ENCODE measurements around the gene MIPOL1.
"Not testable (repeated sequence)": the region's sequence is repeated elsewhere in the genome, so short reads cannot be mapped to it uniquely, and the experiment has no call there.

MIPOL1 gene

GRCh38 chr14:37153483-37153882, 44.3 kb upstream of the MIPOL1 start:
- H2AFZ ChIP-seq (ENCODE audit: low read length): no peak overlapping the region
- no peaks in the 10 kb centered on the region for H3F3A ChIP-seq (ENCODE audit: insufficient read depth, low read length)
- H3K9ac ChIP-seq (ENCODE audit: low read length): no peak overlapping the region
- no peaks in the 10 kb centered on the region for H3K9me2 ChIP-seq (ENCODE audit: low read depth, low read length)
- H3K4me2 ChIP-seq (ENCODE audit: low read length): no peak overlapping the region
- TF ChIP-seq CTCF (IDR thresholded peaks at IDR 0.05; ENCODE audit: low read length): no peak
- no peak for TF ChIP-seq EZH2 (IDR thresholded peaks at IDR 0.05; ENCODE audit: borderline replicate concordance, low read length)
- H3K27ac ChIP-seq (ENCODE audit: low read depth, low read length, poor library complexity, severe bottlenecking): no peak overlapping the region
- H3K27me3 ChIP-seq (ENCODE audit: insufficient read depth, low read length): no peaks in the 10 kb centered on the region
- H3K79me2 ChIP-seq (ENCODE audit: insufficient read depth, low read length): no peaks in the 10 kb centered on the region
- H3K4me1 ChIP-seq (ENCODE audit: insufficient read depth, low read length, severe bottlenecking): no peaks in the 10 kb centered on the region
- H4K20me1 ChIP-seq (ENCODE audit: insufficient read depth, low read length): no peaks in the 10 kb centered on the region
- no peak overlapping the region for H3K4me3 ChIP-seq (ENCODE audit: low read depth, low read length, poor library complexity, severe bottlenecking)
- H3K9me3 ChIP-seq (ENCODE audit: low read length): no peaks in the 10 kb centered on the region
- no peaks in the 10 kb centered on the region for H3K36me3 ChIP-seq (ENCODE audit: insufficient read depth, low read length)

GRCh38 chr14:37157987-37158386, 39.8 kb upstream of the MIPOL1 start:
- Histone ChIP-seq H3K9me3 (ENCODE audit: low read length) (no peaks in the 10 kb centered on the region), H3K9ac (ENCODE audit: low read length) (no peak overlapping the region), H3K27ac (ENCODE audit: low read depth, low read length, poor library complexity, severe bottlenecking) (no peak overlapping the region), H3F3A (ENCODE audit: insufficient read depth, low read length) (no peaks in the 10 kb centered on the region), H3K4me3 (ENCODE audit: low read depth, low read length, poor library complexity, severe bottlenecking) (no peak overlapping the region), H3K9me2 (ENCODE audit: low read depth, low read length) (no peaks in the 10 kb centered on the region), H3K36me3 (ENCODE audit: insufficient read depth, low read length) (no peaks in the 10 kb centered on the region), H3K4me2 (ENCODE audit: low read length) (no peak overlapping the region), H2AFZ (ENCODE audit: low read length) (no peak overlapping the region), H4K20me1 (ENCODE audit: insufficient read depth, low read length) (no peaks in the 10 kb centered on the region), H3K4me1 (ENCODE audit: insufficient read depth, low read length, severe bottlenecking) (no peaks in the 10 kb centered on the region), H3K79me2 (ENCODE audit: insufficient read depth, low read length) (no peaks in the 10 kb centered on the region), H3K27me3 (ENCODE audit: insufficient read depth, low read length) (no peaks in the 10 kb centered on the region)
- TF ChIP-seq CTCF (IDR thresholded peaks at IDR 0.05; ENCODE audit: low read length) (no peak), EZH2 (IDR thresholded peaks at IDR 0.05; ENCODE audit: borderline replicate concordance, low read length) (no peak)

GRCh38 chr14:37162307-37162706, 35.4 kb upstream of the MIPOL1 start:
- H3K79me2 ChIP-seq (ENCODE audit: insufficient read depth, low read length); H3K27ac ChIP-seq (ENCODE audit: low read depth, low read length, poor library complexity, severe bottlenecking); H3K9me3 ChIP-seq (ENCODE audit: low read length); H3K4me3 ChIP-seq (ENCODE audit: low read depth, low read length, poor library complexity, severe bottlenecking); H3F3A ChIP-seq (ENCODE audit: insufficient read depth, low read length); H3K36me3 ChIP-seq (ENCODE audit: insufficient read depth, low read length); H4K20me1 ChIP-seq (ENCODE audit: insufficient read depth, low read length); H2AFZ ChIP-seq (ENCODE audit: low read length); H3K9ac ChIP-seq (ENCODE audit: low read length); H3K4me2 ChIP-seq (ENCODE audit: low read length); H3K27me3 ChIP-seq (ENCODE audit: insufficient read depth, low read length); H3K9me2 ChIP-seq (ENCODE audit: low read depth, low read length); H3K4me1 ChIP-seq (ENCODE audit: insufficient read depth, low read length, severe bottlenecking): not testable (repeated sequence)

GRCh38 chr14:37165794-37166193, 31.9 kb upstream of the MIPOL1 start:
- no peak overlapping the region for H3K4me2 ChIP-seq (ENCODE audit: low read length)
- H3K36me3 ChIP-seq (ENCODE audit: insufficient read depth, low read length): no peaks in the 10 kb centered on the region
- no peaks in the 10 kb centered on the region for H3F3A ChIP-seq (ENCODE audit: insufficient read depth, low read length)
- H3K27me3 ChIP-seq (ENCODE audit: insufficient read depth, low read length): no peaks in the 10 kb centered on the region
- TF ChIP-seq EZH2 (IDR thresholded peaks at IDR 0.05; ENCODE audit: borderline replicate concordance, low read length) (no peak), CTCF (IDR thresholded peaks at IDR 0.05; ENCODE audit: low read length) (no peak)
- H3K27ac ChIP-seq (ENCODE audit: low read depth, low read length, poor library complexity, severe bottlenecking): no peak overlapping the region
- no peak overlapping the region for H2AFZ ChIP-seq (ENCODE audit: low read length)
- no peaks in the 10 kb centered on the region for H4K20me1 ChIP-seq (ENCODE audit: insufficient read depth, low read length)
- H3K4me3 ChIP-seq (ENCODE audit: low read depth, low read length, poor library complexity, severe bottlenecking): no peak overlapping the region
- H3K9me3 ChIP-seq (ENCODE audit: low read length): no peaks in the 10 kb centered on the region
- no peak overlapping the region for H3K9ac ChIP-seq (ENCODE audit: low read length)
- no peaks in the 10 kb centered on the region for H3K9me2 ChIP-seq (ENCODE audit: low read depth, low read length)
- no peaks in the 10 kb centered on the region for H3K79me2 ChIP-seq (ENCODE audit: insufficient read depth, low read length)
- H3K4me1 ChIP-seq (ENCODE audit: insufficient read depth, low read length, severe bottlenecking): no peaks in the 10 kb centered on the region
